ENCODE data around the gene KRTAP9-2.
"Not testable (repeated sequence)": the region's sequence is repeated elsewhere in the genome, so short reads cannot be mapped to it uniquely, and the experiment has no call there.

Gene KRTAP9-2

GRCh38 chr17:41226598-41227095 lies at the start of gene KRTAP9-2:
TSS of gene KRTAP9-2 (plus strand) at chr17:41226648. CDS start at chr17:41226655, 7 bp downstream.
- not testable (repeated sequence) for DNase-seq

GRCh38 chr17:41176744-41177387 lies 49.6 kb upstream of the KRTAP9-2 start:
- DNase-seq = no peak

GRCh38 chr17:41177727-41178271 lies 48.6 kb upstream of the KRTAP9-2 start, which contains the start of gene KRTAP4-2:
TSS of gene KRTAP4-2 (minus strand) at chr17:41178221. CDS start at chr17:41178164, 57 bp downstream.
- no peak for DNase-seq

GRCh38 chr17:41178341-41178740 lies 48.1 kb upstream of the KRTAP9-2 start:
- DNase-seq = no peak

- no peak for DNase-seq
These were observed 47.4 kb upstream of the KRTAP9-2 start for GRCh38 chr17:41178843-41179616.

GRCh38 chr17:41184480-41184961 lies 41.9 kb upstream of the KRTAP9-2 start, which contains the start of gene KRTAP4-1:
TSS of gene KRTAP4-1 (minus strand) at chr17:41184911. CDS start at chr17:41184854, 57 bp downstream.
- no peak for DNase-seq

- no peak for DNase-seq
These were observed 41.4 kb upstream of the KRTAP9-2 start for GRCh38 chr17:41185001-41185400.

GRCh38 chr17:41186872-41187271 lies 39.6 kb upstream of the KRTAP9-2 start:
- DNase-seq = no peak

GRCh38 chr17:41189837-41190318 lies 36.6 kb upstream of the KRTAP9-2 start, which contains the start of gene KRTAP9-1:
TSS of gene KRTAP9-1 (plus strand) at chr17:41189887. CDS start at chr17:41189887, 0 bp downstream.
- DNase-seq = not testable (repeated sequence)

- DNase-seq = no peak
These were observed 36.1 kb upstream of the KRTAP9-2 start for GRCh38 chr17:41190328-41190727.

- no peak for DNase-seq
These were observed 30.4 kb upstream of the KRTAP9-2 start for GRCh38 chr17:41196068-41196467.

- no peak for DNase-seq
These were observed 26.9 kb upstream of the KRTAP9-2 start for GRCh38 chr17:41199421-41200078.

- DNase-seq = peak; percentile 71
These were observed 14.5 kb upstream of the KRTAP9-2 start for GRCh38 chr17:41211845-41212466.

GRCh38 chr17:41212524-41213169 lies 13.8 kb upstream of the KRTAP9-2 start:
- DNase-seq = peak; percentile 76

- no peak for DNase-seq
These were observed 10.8 kb upstream of the KRTAP9-2 start for GRCh38 chr17:41215681-41216080.

- DNase-seq = no peak
These were observed 2.6 kb upstream of the KRTAP9-2 start for GRCh38 chr17:41223821-41224220.

- DNase-seq = no peak
These were observed 397 bp upstream of the KRTAP9-2 start for GRCh38 chr17:41226051-41226450.

- no peak for DNase-seq
These were observed 3.6 kb downstream of the KRTAP9-2 start for GRCh38 chr17:41230094-41230493.

GRCh38 chr17:41231731-41232130 lies 5.3 kb downstream of the KRTAP9-2 start:
- DNase-seq = no peak

GRCh38 chr17:41232399-41233105 lies 6.1 kb downstream of the KRTAP9-2 start, which contains the start of gene KRTAP9-3:
TSS of gene KRTAP9-3 (plus strand) at chr17:41232449. CDS start at chr17:41232502, 53 bp downstream.
- not testable (repeated sequence) for DNase-seq

- DNase-seq = not testable (repeated sequence)
These were observed 10.7 kb downstream of the KRTAP9-2 start for GRCh38 chr17:41237116-41237515.
